Measurements from ENCODE around the gene SPARC.

Gene SPARC

DNA sequence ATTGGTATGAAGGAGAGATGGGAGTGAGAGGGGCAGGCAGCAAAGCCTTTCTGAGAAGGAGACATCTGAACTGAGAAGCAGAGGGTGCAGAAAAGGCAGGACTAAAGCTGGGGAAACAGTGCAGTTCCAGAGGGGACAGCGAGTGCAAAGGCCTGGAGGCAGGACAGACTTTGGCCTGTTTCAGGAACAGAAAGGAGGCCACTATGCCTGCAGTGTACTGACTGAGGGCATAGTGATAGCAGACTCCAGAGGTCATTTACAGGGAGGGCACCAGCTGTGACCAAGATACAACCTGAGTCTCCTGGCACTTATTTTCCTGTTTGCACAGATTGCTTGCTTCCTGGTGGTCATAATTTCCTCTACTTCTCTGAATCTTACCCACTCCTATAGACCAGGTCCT is 29.6 kb downstream of the SPARC start:
- no peak for DNase-seq

DNA sequence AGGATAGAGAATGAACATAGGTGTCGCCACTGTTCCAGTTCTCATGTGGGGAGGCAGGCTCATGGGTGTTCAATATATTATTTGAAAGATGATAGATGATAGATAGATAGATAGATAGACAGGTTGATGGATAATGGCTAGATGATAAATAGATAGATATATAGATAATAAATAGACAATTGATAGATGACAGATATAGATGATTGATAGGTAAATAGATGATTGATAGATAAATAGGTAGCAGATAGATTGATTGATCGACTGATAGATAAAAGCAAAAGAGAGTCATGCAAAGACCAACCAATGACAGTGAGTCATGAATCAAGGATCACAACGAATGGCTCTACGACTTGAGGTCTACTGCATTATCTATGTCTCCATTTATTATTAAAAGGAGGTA is 30.4 kb downstream of the SPARC start:
- no peak for DNase-seq

DNA sequence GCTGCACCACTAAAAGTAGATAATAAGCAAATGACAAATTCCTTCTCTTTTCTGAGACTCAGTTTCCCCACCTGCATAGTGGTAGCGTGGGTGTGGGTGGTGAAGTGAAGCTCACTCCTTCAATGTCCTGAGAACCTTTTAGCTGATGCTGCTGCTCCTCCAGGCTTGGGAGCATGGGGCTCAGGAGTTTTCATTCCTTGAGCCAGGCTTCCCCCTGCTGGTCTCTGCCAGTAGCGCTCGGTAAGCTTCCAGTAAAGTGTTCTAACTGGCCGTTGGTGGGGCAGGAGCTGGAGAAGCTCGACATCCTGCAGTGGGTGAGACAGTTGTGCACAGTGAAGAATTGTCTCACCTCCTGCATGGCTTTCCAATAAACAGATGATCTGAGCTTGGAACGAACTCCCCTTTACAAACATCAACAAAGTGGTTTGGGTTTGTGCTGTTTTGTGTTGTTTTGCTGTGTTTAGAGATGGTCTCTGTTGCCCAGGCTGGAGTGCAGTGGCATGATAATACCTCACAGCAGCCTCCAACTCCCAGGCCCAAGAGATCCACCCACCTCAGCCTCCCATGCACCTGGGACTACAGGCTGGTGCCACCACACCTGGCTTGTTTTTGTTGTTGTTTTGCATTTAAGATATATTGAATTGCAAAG is 34.6 kb downstream of the SPARC start:
- DNase-seq, result peak; percentile 81

- DNase-seq, result no peak
Measured at GRCh38 chr5:151648988-151649387, 37.7 kb downstream of the SPARC start.

DNA sequence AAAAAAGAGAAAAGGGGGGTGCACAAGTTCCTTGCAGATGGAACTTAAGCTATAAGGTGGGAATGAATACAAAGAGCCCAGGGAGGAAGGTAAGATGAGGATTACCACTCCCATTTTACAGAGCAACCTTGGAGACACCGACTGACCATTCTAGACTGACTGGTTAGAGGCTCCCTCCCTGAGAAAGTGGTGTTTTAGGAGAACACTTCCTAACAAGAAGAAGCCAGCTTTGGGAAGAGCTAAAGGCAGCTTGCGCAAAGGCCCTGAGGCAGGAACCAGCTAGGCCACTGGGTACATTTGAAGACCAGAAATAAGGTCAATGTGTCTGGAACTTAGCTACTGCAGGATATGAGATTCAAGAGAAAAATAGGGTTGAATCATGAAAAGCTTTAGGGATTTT is 38.6 kb downstream of the SPARC start:
- no peak for DNase-seq

DNA sequence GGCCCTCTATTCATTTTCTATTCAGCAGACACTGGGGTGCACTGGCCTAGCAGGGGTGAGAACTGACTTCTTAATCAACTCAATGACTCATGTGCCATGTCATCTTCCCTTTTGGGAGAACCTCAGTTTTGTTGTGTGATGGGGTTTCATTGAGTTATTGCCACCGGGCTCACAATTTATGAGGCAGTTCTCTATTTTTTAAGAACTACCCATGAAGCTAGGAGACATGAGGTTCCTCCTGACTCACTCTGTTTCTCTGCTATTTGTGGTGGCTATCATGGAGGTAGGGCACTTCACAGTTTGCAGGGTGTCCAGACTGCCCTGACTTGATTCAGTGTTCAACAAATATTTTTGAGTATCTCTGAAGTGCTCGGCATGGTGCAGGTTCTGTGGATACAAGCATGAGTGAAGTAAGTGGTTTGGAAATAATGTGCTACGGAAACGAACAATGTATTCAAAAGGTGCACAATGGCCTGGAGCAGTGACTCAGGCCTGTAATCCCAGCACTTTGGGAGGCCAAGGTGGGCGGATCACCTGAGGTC is 39.3 kb downstream of the SPARC start:
- no peak for DNase-seq

- no peak for DNase-seq
Measured at GRCh38 chr5:151646334-151646733, 40.4 kb downstream of the SPARC start.

- DNase-seq, result no peak
Measured at GRCh38 chr5:151643388-151643787, 43.3 kb downstream of the SPARC start.

- no peak for DNase-seq
Measured at GRCh38 chr5:151642472-151643140, 44.1 kb downstream of the SPARC start.

DNA sequence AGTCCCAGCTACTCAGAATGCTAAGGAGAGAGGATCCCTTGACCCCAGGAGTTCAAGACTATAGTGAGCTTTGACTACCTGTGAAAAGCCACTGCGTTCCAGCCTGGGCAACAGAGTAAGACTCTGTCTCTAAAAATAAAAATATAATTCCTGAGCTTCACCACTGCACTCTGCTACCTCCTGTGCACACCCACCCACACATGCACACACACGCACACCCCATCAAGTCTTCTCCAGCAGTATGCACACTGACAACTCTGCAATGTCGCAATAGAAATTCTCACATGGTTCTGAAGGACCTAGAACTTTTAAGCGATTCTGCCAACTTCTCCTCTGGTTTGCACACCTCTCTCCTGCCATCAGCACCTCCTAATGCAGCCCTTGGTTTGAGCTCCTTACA is 48.1 kb downstream of the SPARC start:
- no peak for DNase-seq

DNA sequence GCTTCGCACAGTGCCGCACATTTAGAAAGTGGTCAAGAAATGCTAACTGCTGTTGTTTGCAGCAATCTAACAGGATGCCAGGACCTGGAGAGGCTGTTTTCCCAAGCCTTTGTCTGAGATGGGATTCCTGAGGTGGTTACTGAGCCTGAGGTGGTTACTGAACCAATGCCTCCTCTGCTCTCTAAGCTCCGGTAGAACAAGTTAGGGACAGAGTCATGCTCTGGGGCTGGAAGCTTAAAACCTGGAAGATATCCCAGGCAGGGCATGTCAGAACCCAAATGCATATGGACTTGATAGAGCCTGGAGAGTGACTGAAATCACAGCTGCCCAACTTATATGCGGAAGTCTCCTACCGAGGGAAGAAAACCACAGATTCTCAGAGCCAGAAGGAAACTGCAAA is 49.0 kb downstream of the SPARC start:
- DNase-seq, result peak; percentile 13

- DNase-seq, result no peak
Measured at GRCh38 chr5:151633892-151634291, 52.8 kb downstream of the SPARC start.

GRCh38 chr5:151632941-151633340 is 53.8 kb downstream of the SPARC start:
- DNase-seq, result no peak

- DNase-seq, result no peak
Measured at GRCh38 chr5:151632524-151632923, 54.2 kb downstream of the SPARC start.

DNA sequence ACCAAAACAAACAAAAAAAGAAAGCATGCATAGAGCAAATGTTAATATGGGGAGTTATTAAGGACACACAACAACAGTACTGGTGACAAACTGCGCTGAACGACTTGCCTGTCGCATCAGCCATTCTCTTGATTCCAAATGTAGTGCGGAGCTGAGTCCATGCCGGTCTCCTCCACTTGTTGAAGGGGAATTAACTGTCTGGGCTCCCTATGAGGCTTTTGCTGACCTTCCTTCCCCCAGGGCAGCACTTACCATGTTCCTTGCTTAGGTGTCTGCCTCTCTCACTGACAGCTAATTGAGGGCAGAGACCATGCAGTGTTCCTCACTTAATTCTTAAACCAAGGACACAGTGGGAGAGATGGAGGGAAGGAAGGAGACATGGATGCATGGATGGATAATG is 54.8 kb downstream of the SPARC start:
- DNase-seq, result no peak

DNA sequence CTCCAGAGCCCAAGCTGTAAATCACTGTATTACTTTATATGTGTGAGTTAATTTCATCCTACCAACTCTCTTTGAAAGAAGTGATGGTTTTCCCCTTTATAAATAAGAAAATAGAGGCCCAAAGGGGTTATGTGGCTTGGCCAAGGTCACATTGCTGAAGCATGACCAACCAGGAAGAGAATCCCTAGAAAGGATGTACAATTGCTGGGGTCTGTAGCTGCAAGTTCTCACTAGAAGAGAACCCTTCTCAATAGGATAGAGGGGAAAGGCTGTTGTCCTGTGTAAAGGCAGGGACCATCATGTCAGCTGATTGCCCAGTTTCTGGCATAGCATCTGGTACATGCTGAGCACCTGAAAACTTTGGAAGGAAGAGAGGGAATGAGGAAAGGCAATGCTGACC is 56.6 kb downstream of the SPARC start:
- no peak for DNase-seq

DNA sequence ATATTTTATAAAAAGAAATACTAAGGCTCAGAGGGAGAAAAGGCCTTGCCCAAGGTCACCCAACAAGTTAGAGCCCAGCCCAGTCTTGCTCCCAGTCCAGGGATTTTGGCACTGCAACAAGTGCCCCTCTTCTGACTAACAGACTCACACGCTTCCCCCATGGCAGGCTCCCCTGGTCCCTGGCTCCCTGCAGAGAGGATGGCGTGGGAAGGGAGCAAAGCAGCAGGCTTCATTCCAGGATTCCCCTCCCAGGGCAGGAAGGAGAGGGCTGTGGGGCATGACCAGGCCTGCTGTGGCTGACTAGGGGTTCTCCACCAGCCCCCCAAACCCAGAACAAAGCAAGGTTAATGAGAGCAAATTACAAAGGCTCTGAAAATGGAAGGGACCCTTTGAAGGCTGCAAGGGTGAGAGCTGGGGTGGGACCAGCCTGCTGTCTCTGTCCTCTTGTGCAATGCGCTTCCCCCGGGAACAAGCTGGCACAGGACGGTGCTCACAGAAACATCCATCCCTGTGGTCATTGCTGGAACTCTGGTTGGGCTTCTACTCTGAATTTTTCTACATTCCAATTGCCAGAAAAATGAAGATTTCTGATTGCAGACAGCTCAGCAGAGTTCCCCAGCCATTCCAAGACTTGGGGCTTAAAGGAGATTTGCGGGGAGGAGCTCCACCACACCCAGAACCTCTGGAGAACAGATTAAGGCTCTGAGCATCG is 58.4 kb downstream of the SPARC start:
- peak; percentile 86 for DNase-seq

- no peak for DNase-seq
Measured at GRCh38 chr5:151627650-151628049, 59.1 kb downstream of the SPARC start.

- DNase-seq, result no peak
Measured at GRCh38 chr5:151625285-151625684, 61.4 kb downstream of the SPARC start.

DNA sequence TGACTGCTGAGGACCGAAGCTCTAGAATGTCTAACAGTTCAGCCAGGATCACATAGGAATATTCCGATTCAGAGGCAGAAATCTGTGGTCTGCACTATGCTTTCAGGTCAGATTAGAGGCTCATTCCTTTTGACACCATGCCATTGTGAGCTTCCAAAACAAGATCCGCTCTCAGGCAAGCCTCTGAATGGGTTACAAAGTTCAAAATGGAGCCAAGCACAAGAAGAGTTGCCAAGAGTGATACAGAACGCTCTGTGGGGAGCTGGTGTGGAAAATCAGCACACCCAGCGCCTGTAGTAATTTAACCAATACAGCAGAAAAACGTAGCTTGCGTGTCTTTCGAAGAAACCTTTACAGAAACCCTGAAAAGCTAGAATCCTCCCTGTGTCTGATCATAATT is 62.2 kb downstream of the SPARC start:
- DNase-seq, result no peak

DNA sequence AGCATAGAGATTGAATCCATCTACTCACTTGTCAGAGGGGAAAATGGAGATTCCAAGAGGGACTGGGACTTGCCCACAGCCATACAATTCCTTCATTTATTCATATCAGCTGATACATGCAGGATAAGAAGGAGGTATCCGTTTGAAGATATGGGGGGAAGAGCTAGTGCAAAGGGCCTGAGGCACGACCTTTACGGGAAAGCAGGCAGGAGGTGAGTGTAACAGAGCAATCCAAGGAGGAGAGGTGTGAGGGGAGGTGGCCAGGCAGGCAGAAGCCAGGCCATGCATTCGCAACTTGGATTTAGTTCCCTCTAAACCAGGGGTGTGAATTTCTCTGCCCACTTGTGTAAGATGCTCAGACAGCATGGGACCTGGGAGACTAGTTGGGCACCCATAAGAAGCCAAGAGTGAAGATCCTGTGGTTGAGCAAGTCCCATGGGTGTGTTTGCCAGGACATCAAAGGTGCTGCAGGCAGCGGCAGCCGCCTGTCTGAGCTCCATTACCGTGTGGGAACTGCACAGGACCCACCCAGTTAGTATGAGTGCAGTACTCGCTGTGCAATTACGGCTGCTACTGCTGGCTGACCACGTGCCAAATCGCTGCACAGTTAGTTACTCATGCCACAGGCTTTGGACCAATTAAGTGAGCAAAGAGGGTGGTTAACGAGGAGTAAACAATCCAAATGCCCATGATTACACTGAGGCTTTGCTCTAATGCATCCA is 64.2 kb downstream of the SPARC start:
- DNase-seq, result no peak

GRCh38 chr5:151620461-151620840 is 66.3 kb downstream of the SPARC start:
- peak; percentile 51 for DNase-seq

GRCh38 chr5:151619812-151620460 is 66.8 kb downstream of the SPARC start:
- DNase-seq, result peak; percentile 64
